ENCODE data around the gene GABRR3.
"Not testable (repeated sequence)": the region's sequence is repeated elsewhere in the genome, so short reads cannot be mapped to it uniquely, and the experiment has no call there.

Gene GABRR3

GRCh38 chr3:98021830-98022560 is 13.1 kb downstream of the GABRR3 start:
- DNase-seq: no peak

GRCh38 chr3:98020412-98020811 is 14.7 kb downstream of the GABRR3 start:
- DNase-seq: no peak

GRCh38 chr3:98018301-98018700 is 16.8 kb downstream of the GABRR3 start:
- DNase-seq: no peak

GRCh38 chr3:98014268-98014585 is 20.9 kb downstream of the GABRR3 start:
- no peak for DNase-seq

- no peak for DNase-seq
These were observed 21.5 kb downstream of the GABRR3 start for GRCh38 chr3:98013411-98014267.

- DNase-seq: no peak
These were observed 22.1 kb downstream of the GABRR3 start for GRCh38 chr3:98012979-98013378.

GRCh38 chr3:98010883-98011449 is 24.1 kb downstream of the GABRR3 start:
- DNase-seq: not testable (repeated sequence)

- DNase-seq: no peak
These were observed 24.8 kb downstream of the GABRR3 start for GRCh38 chr3:98010194-98010882.

GRCh38 chr3:98008855-98009254 is 26.3 kb downstream of the GABRR3 start:
- no peak for DNase-seq

- DNase-seq: no peak
These were observed 29.7 kb downstream of the GABRR3 start for GRCh38 chr3:98005438-98005837.

- DNase-seq: no peak
These were observed 30.4 kb downstream of the GABRR3 start for GRCh38 chr3:98004721-98005120.

- DNase-seq: no peak
These were observed 31.7 kb downstream of the GABRR3 start for GRCh38 chr3:98003306-98003969.

GRCh38 chr3:98002717-98003116 is 32.4 kb downstream of the GABRR3 start:
- DNase-seq: no peak

GRCh38 chr3:97999994-98000393 is 35.1 kb downstream of the GABRR3 start:
- DNase-seq: no peak

GRCh38 chr3:97999103-97999502 is 36.0 kb downstream of the GABRR3 start:
- DNase-seq: no peak

- DNase-seq: no peak
These were observed 38.1 kb downstream of the GABRR3 start for GRCh38 chr3:97996988-97997387.

GRCh38 chr3:97994328-97994945 is 40.7 kb downstream of the GABRR3 start:
- no peak for DNase-seq

- DNase-seq: no peak
These were observed 41.6 kb downstream of the GABRR3 start for GRCh38 chr3:97993526-97993925.

GRCh38 chr3:97992547-97993173 is 42.5 kb downstream of the GABRR3 start:
- no peak for DNase-seq

- DNase-seq: no peak
These were observed 43.8 kb downstream of the GABRR3 start for GRCh38 chr3:97991293-97991682.

GRCh38 chr3:97990624-97991292 is 44.4 kb downstream of the GABRR3 start:
- no peak for DNase-seq
